Thoracic aorta (tissue), 2 donors: ENCODE data around the gene NLK. TPM values are rescaled to one million over a fixed set of nuclear protein-coding genes. Genes with fewer than 3 reads are reported as not detected.
"Not testable (repeated sequence)": the region's sequence is repeated elsewhere in the genome, so short reads cannot be mapped to it uniquely, and the experiment has no call there.

Experiments used
- ATAC-seq: fragments of 150-250 bp; one replicate; pipeline ENCODE4 v1.8.0; 2017; ENCODE audit warnings: low read depth; ENCODE audit not compliant: insufficient number of reproducible peaks, low FRiP score
- DNase-seq: peaks from one replicate; pipeline ENCODE4 v3.0.0-alpha.2; 2020; ENCODE audit warnings: low spot score
- H3K27ac ChIP-seq, 2 donors: fragments of 200-600 bp; sonication (generic); 1 replicate in 1 of 2; 2 replicates in 1 of 2; pipeline ENCODE4 v1.5.1; 2016; ENCODE audit warnings: mild to moderate bottlenecking in 2 of 2, moderate library complexity in 2 of 2
- H3K27me3 ChIP-seq: fragments of 200-600 bp; sonication (generic); replicated peaks from 2 replicates; pipeline ENCODE4 v1.6.0; 2016; ENCODE audit warnings: mild to moderate bottlenecking; ENCODE audit not compliant: insufficient read depth
- H3K36me3 ChIP-seq: fragments of 200-600 bp; sonication (generic); one replicate; pipeline ENCODE4 v1.5.1; 2016
- H3K4me1 ChIP-seq, 2 donors: fragments of 200-600 bp; sonication (generic); 1 replicate in 1 of 2; 2 replicates in 1 of 2; pipeline versions ENCODE4 v1.5.1 to v1.6.0; 2016; ENCODE audit warnings: low read depth in 2 of 2, mild to moderate bottlenecking in 1 of 2; ENCODE audit not compliant: control insufficient read depth in 1 of 2
- H3K4me3 ChIP-seq: fragments of 200-600 bp; sonication (generic); 2 replicates; pipeline ENCODE4 v1.5.1; 2016; ENCODE audit warnings: mild to moderate bottlenecking
- H3K9me3 ChIP-seq: fragments of 200-600 bp; sonication (generic); 2 replicates; pipeline ENCODE4 v1.5.1; 2016
- CTCF ChIP-seq: fragments of 200-600 bp; sonication (generic); IDR thresholded peaks from one replicate; pipeline ENCODE4 v1.5.1; 2019; ENCODE audit warnings: antibody characterized with exemption
- total RNA-seq, 2 donors: library from RNA; depleted of rRNA; stranded (reverse); fragments of >200 nt; gene quantifications; one replicate each; pipeline versions ENCODE4 v1.1.0 to v1.2.3, GENCODE V29; 2016

The NLK gene
- total RNA-seq, 2 donors from 2014 or later = 10.3 to 23.0 TPM

GRCh38 chr17:27996202-27997043 lies 46.1 kb upstream of the NLK start:
- H3K4me3 ChIP-seq = no peak overlapping the region
- DNase-seq = no peak
- H3K27me3 ChIP-seq = no peaks in the 10 kb centered on the region
- H3K27ac ChIP-seq = no peak overlapping the region
- H3K9me3 ChIP-seq = no peaks in the 10 kb centered on the region
- H3K4me1 ChIP-seq = no peaks in the 10 kb centered on the region
- ATAC-seq = no peak
- no peak for TF ChIP-seq CTCF
- no peaks in the 10 kb centered on the region for H3K36me3 ChIP-seq

- Histone ChIP-seq H3K27ac (no peak overlapping the region), H3K9me3 (no peaks in the 10 kb centered on the region), H3K27me3 (no peaks in the 10 kb centered on the region), H3K36me3 (no peaks in the 10 kb centered on the region), H3K4me3 (no peak overlapping the region), H3K4me1 (no peaks in the 10 kb centered on the region)
- DNase-seq = no peak
- no peak for TF ChIP-seq CTCF
- no peak for ATAC-seq
Measured at GRCh38 chr17:27997044-27997401, 45.5 kb upstream of the NLK start.

- no peak for DNase-seq
- no peak overlapping the region for H3K4me3 ChIP-seq
- no peak for TF ChIP-seq CTCF
- no peaks in the 10 kb centered on the region for H3K36me3 ChIP-seq
- no peaks in the 10 kb centered on the region for H3K9me3 ChIP-seq
- H3K4me1 ChIP-seq = no peaks in the 10 kb centered on the region
- H3K27ac ChIP-seq = no peak overlapping the region
- H3K27me3 ChIP-seq = no peaks in the 10 kb centered on the region
- ATAC-seq = no peak
Measured at GRCh38 chr17:27997522-27997921, 45.0 kb upstream of the NLK start.

- H3K27ac ChIP-seq = no peak overlapping the region
- no peak overlapping the region for H3K4me3 ChIP-seq
- H3K27me3 ChIP-seq = no peaks in the 10 kb centered on the region
- no peaks in the 10 kb centered on the region for H3K4me1 ChIP-seq
- no peak for ATAC-seq
- H3K9me3 ChIP-seq = no peaks in the 10 kb centered on the region
- no peak for DNase-seq
- no peaks in the 10 kb centered on the region for H3K36me3 ChIP-seq
- no peak for TF ChIP-seq CTCF
Measured at GRCh38 chr17:28001149-28001548, 41.3 kb upstream of the NLK start.

- Histone ChIP-seq H3K4me3 (no peak overlapping the region), H3K36me3 (no peaks in the 10 kb centered on the region), H3K27me3 (no peaks in the 10 kb centered on the region), H3K9me3 (no peaks in the 10 kb centered on the region), H3K27ac (no peak overlapping the region), H3K4me1 (no peaks in the 10 kb centered on the region)
- ATAC-seq (no peak), DNase-seq (no peak)
- TF ChIP-seq CTCF = no peak
Measured at GRCh38 chr17:28004344-28004743, 38.1 kb upstream of the NLK start.

GRCh38 chr17:28007925-28008324 lies 34.6 kb upstream of the NLK start:
- not testable (repeated sequence) for H3K36me3 ChIP-seq, ATAC-seq, H3K4me1 ChIP-seq, H3K4me3 ChIP-seq, H3K27ac ChIP-seq, H3K27me3 ChIP-seq, H3K9me3 ChIP-seq, DNase-seq
